OCI-LY7 (cell line): Measurements from ENCODE around the gene SLC43A1. TPM values are rescaled to one million over a fixed set of nuclear protein-coding genes. Genes with fewer than 3 reads are reported as not detected.

Experiments
- BruUV-seq: library from RNA; stranded (reverse); fragments of 400-500 nt; replicated peaks from 2 replicates; lab custom pipeline; 2021; lab: Mats Ljungman, UMichigan
- CTCF ChIA-PET: fragments of 300-600 bp; sonication (Branson Sonifier 250); formaldehyde crosslinking; loops from one replicate; lab custom pipeline; 2022; ENCODE audit warnings: antibody characterized with exemption; ENCODE audit not compliant: unreplicated experiment; lab: Charles Lee
- POLR2A ChIA-PET: fragments of 300-600 bp; sonication (Branson Sonifier 250); formaldehyde crosslinking; loops from one replicate; lab custom pipeline; 2022; ENCODE audit warnings: antibody characterized with exemption; lab: Charles Lee
- DNase-seq: peaks from one replicate; pipeline ENCODE4 v3.0.0-alpha.2; 2015; ENCODE audit warnings: low spot score
- H2AFZ ChIP-seq: fragments of 200-600 bp; sonication (generic), shearing (Covaris generic); 2 replicates; pipeline ENCODE4 v1.6.1; 2014; ENCODE audit warnings: mild to moderate bottlenecking, antibody characterized with exemption, low read length, moderate library complexity
- H3K27ac ChIP-seq: fragments of 200-600 bp; sonication (generic); 2 replicates; pipeline ENCODE4 v1.5.1; 2014; ENCODE audit warnings: mixed run types, low read depth, mild to moderate bottlenecking, moderate library complexity, low read length, inconsistent platforms; ENCODE audit not compliant: poor library complexity, severe bottlenecking
- H3K36me3 ChIP-seq: fragments of 200-600 bp; sonication (generic); 2 replicates; pipeline ENCODE4 v1.6.1; 2014; ENCODE audit warnings: mild to moderate bottlenecking, antibody characterized with exemption, low read length, moderate library complexity, mixed read lengths; ENCODE audit not compliant: insufficient read depth
- H3K4me1 ChIP-seq: fragments of 200-600 bp; sonication (generic); 2 replicates; pipeline ENCODE4 v1.5.1; 2014; ENCODE audit warnings: mild to moderate bottlenecking, low read length; ENCODE audit not compliant: insufficient read depth, poor library complexity, severe bottlenecking
- H3K4me2 ChIP-seq: fragments of 200-600 bp; sonication (generic); 2 replicates; pipeline ENCODE4 v1.6.1; 2014; ENCODE audit warnings: mild to moderate bottlenecking, low read length
- H3K4me3 ChIP-seq: fragments of 200-600 bp; sonication (generic); 2 replicates; pipeline ENCODE4 v1.5.1; 2014; ENCODE audit warnings: mild to moderate bottlenecking, low read depth, low read length; ENCODE audit not compliant: poor library complexity, severe bottlenecking
- H3K79me2 ChIP-seq: fragments of 200-600 bp; sonication (generic); 2 replicates; pipeline ENCODE4 v1.6.1; 2016; ENCODE audit warnings: low read depth, mild to moderate bottlenecking, low read length, moderate library complexity, mixed read lengths; ENCODE audit not compliant: insufficient read depth
- H3K9me2 ChIP-seq: fragments of 200-600 bp; sonication (generic); 2 replicates; pipeline ENCODE4 v1.6.1; 2016; ENCODE audit warnings: mild to moderate bottlenecking, low read length, mixed read lengths; ENCODE audit not compliant: insufficient read depth
- H3K9me3 ChIP-seq: fragments of 200-600 bp; sonication (generic); 2 replicates; pipeline ENCODE4 v1.6.1; 2014; ENCODE audit warnings: mild to moderate bottlenecking, mixed run types, low read length, mixed read lengths
- H4K20me1 ChIP-seq: fragments of 200-600 bp; sonication (generic); 2 replicates; pipeline ENCODE4 v1.6.1; 2014; ENCODE audit warnings: mild to moderate bottlenecking, antibody characterized with exemption, low read length, moderate library complexity, mixed read lengths; ENCODE audit not compliant: insufficient read depth
- CTCF ChIP-seq: fragments of 200-600 bp; sonication (generic); conservative IDR thresholded peaks from 2 replicates; pipeline ENCODE4 v1.5.1; 2014; ENCODE audit warnings: mild to moderate bottlenecking, antibody characterized with exemption, low read length, moderate library complexity, mixed read lengths
- EZH2phosphoT487 ChIP-seq: fragments of 200-600 bp; sonication (generic); IDR thresholded peaks from 2 replicates; pipeline ENCODE4 v1.6.1; 2018; ENCODE audit warnings: low read depth, borderline replicate concordance, mild to moderate bottlenecking, mixed run types, antibody characterized with exemption, low read length, moderate library complexity, mixed read lengths
- intact Hi-C: fragments of 100-400 bp; cut with micrococcal nuclease; formaldehyde crosslinking; loops from one replicate; pipeline ENCODE4 v1.10.0; 2022; ENCODE audit not compliant: unreplicated experiment
- total RNA-seq, 2 experiments: library from RNA; depleted of rRNA in 1 of 2; stranded (reverse); fragments of >200 nt in 1 of 2; shearing (Covaris generic) in 1 of 2; gene quantifications; 2 replicates each; pipeline ENCODE4 v1.2.3, GENCODE V29; 2014 to 2022

Gene SLC43A1
- total RNA-seq, 2 experiments from 2014 or later = 61.1 to 78.6 TPM

- no peak overlapping the region for H3K27ac ChIP-seq
- no peak overlapping the region for H3K4me3 ChIP-seq
- peaks cover 58% of the 10 kb centered on the region for H3K36me3 ChIP-seq
- ChIA-PET POLR2A (no interaction called here), CTCF (no interaction called here)
- no TSS peak for BruUV-seq
- DNase-seq = no peak
- H2AFZ ChIP-seq = no peak overlapping the region
- H3K79me2 ChIP-seq = no peaks in the 10 kb centered on the region
- H3K9me3 ChIP-seq = no peaks in the 10 kb centered on the region
- no peak overlapping the region for H3K4me2 ChIP-seq
- TF ChIP-seq EZH2phosphoT487 (no peak), CTCF (no peak)
- no peaks in the 10 kb centered on the region for H4K20me1 ChIP-seq
- intact Hi-C loops = no loop called here
- H3K4me1 ChIP-seq = peaks cover 14% of the 10 kb centered on the region
- H3K9me2 ChIP-seq = no peaks in the 10 kb centered on the region
Observed at GRCh38 chr11:57552479-57552878, 37.0 kb upstream of the SLC43A1 start.

- H3K4me2 ChIP-seq = no peak overlapping the region
Observed at GRCh38 chr11:57551941-57552340, 36.4 kb upstream of the SLC43A1 start.

More at GRCh38 chr11:57551941-57552340, 36.4 kb upstream of the SLC43A1 start:
- no peaks in the 10 kb centered on the region for H3K9me2 ChIP-seq
- TF ChIP-seq CTCF (no peak), EZH2phosphoT487 (no peak)
- DNase-seq = no peak
- H3K4me3 ChIP-seq = no peak overlapping the region
- no peaks in the 10 kb centered on the region for H3K79me2 ChIP-seq
- H3K36me3 ChIP-seq = peaks cover 57% of the 10 kb centered on the region
- no peak overlapping the region for H3K27ac ChIP-seq
- intact Hi-C loops = no loop called here
- no peaks in the 10 kb centered on the region for H4K20me1 ChIP-seq
- no peak overlapping the region for H2AFZ ChIP-seq
- peaks cover 15% of the 10 kb centered on the region for H3K4me1 ChIP-seq
- H3K9me3 ChIP-seq = no peaks in the 10 kb centered on the region
- CTCF ChIA-PET = no interaction called here
- BruUV-seq = TSS peak; percentile 81
- POLR2A ChIA-PET = interaction anchor here (0.6 kb wide), 1 partner anchor 21 kb away, joined by 3 read pairs; no protein-coding TSS in a partner anchor
